Stimulated activated CD4-positive, alpha-beta T cell treated with anti-CD3 and anti-CD28 coated beads, Interleukin-1b, Interleukin-23, amount 100 ng/mL, for 1 hour (primary cell): ENCODE data around the gene ELK4.

Experiments
- DNase-seq, 2 donors: peaks; one replicate each; pipeline ENCODE4 v3.0.0-alpha.2; 2020; ENCODE audit warnings: low read depth in 2 of 2

The ELK4 gene

GRCh38 chr1:205563927-205564441 is 67.8 kb downstream of the ELK4 start:
- no peak for DNase-seq

- no peak for DNase-seq
Measured at GRCh38 chr1:205561501-205562203, 70.2 kb downstream of the ELK4 start.
